ENCODE results near the gene TUT1.

TUT1 gene

DNA sequence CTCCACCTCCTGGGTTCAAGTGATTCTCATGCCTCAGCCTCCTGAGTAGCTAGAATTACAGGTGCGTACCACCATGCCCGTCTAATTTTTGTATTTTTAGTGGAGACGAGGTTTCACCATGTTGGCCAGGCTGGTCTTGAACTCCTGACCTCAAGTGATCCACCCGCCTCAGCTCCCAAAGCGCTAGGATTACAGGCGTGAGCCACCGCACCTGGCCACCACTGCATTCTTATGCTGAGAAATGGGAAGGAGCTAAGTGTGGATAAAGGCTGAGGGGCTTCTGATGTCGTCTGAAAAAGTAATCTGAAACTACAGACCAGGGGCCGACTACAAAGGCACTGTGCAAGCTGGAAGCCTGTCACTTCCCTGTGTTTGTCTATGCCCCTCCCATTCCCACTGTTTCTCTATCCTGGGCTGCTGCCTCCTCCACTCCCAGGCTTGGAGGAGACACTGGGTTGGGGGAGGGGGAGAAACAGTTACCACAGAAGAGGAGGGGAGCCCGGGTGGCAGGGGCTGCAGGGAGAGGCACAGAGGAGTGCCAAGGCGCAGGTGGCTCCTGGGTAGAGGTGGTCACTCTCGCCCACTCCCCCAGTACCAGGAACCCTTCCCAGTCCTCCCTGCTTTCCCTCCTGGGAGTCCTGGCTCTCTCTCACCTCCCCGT, 13.3 kb upstream of the TUT1 start:
- no peaks in the 10 kb centered on the region for H3K9me3 ChIP-seq (ENCODE audit: control insufficient read depth, low read length)
- H3K27ac ChIP-seq (ENCODE audit: low read depth, low read length, severe bottlenecking): no peak overlapping the region
- peaks cover 17% of the 10 kb centered on the region for H3K4me1 ChIP-seq (ENCODE audit: control insufficient read depth, insufficient read depth, low read length, poor library complexity, severe bottlenecking)
- H3K36me3 ChIP-seq (ENCODE audit: control insufficient read depth, insufficient read depth, low read length): peaks cover 38% of the 10 kb centered on the region
- no peak overlapping the region for H3K4me3 ChIP-seq (ENCODE audit: extremely low read depth, insufficient read depth, low read length, poor library complexity, severe bottlenecking)
- WGBS, 2 experiments (ENCODE audit: insufficient coverage in 2 of 2): 66 to 75% methylated on average over 9 of the region's 13 CpGs

DNA sequence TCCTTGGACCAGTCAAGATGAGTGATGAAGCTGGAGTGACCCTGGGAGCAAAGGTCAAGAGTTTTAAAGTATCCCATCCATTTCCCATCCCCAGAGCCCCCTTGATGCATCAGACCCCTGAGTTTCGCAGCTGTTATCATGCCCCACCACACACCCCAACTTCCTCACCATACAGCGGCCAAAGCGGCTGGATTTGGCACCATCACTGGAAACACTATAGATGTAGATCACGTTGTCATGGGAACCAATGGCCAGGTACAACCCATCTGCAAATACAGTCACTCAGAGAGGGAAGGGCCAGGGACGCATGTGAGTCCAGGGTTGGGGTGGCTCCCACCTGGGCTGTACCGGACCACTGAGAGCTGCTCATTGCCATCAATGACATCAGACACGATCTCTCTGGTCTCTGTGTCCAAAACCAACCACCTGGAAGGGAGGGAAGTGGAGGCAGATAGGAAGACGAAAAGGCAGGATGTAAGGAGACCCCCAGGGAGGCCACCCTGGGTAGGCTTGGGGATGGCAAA, 12.5 kb upstream of the TUT1 start:
- Histone ChIP-seq H3K4me3 (ENCODE audit: extremely low read depth, insufficient read depth, low read length, poor library complexity, severe bottlenecking) (no peak overlapping the region), H3K4me1 (ENCODE audit: control insufficient read depth, insufficient read depth, low read length, poor library complexity, severe bottlenecking) (peaks cover 20% of the 10 kb centered on the region), H3K27ac (ENCODE audit: low read depth, low read length, severe bottlenecking) (no peak overlapping the region), H3K36me3 (ENCODE audit: control insufficient read depth, insufficient read depth, low read length) (peaks cover 39% of the 10 kb centered on the region), H3K9me3 (ENCODE audit: control insufficient read depth, low read length) (no peaks in the 10 kb centered on the region)
- 95 to 98% methylated on average over 7 to 8 of the region's 8 CpGs for WGBS, 2 experiments (ENCODE audit: insufficient coverage in 2 of 2)

- H3K4me3 ChIP-seq (ENCODE audit: extremely low read depth, insufficient read depth, low read length, poor library complexity, severe bottlenecking): no peak overlapping the region
- H3K4me1 ChIP-seq (ENCODE audit: control insufficient read depth, insufficient read depth, low read length, poor library complexity, severe bottlenecking): peaks cover 26% of the 10 kb centered on the region
- no peak overlapping the region for H3K27ac ChIP-seq (ENCODE audit: low read depth, low read length, severe bottlenecking)
- WGBS, 2 experiments (ENCODE audit: insufficient coverage in 2 of 2): 67 to 71% methylated on average over 13 of the region's 13 CpGs
- no peaks in the 10 kb centered on the region for H3K9me3 ChIP-seq (ENCODE audit: control insufficient read depth, low read length)
- H3K36me3 ChIP-seq (ENCODE audit: control insufficient read depth, insufficient read depth, low read length): peaks cover 43% of the 10 kb centered on the region
Measured at GRCh38 chr11:62603072-62603408, 11.7 kb upstream of the TUT1 start.

DNA sequence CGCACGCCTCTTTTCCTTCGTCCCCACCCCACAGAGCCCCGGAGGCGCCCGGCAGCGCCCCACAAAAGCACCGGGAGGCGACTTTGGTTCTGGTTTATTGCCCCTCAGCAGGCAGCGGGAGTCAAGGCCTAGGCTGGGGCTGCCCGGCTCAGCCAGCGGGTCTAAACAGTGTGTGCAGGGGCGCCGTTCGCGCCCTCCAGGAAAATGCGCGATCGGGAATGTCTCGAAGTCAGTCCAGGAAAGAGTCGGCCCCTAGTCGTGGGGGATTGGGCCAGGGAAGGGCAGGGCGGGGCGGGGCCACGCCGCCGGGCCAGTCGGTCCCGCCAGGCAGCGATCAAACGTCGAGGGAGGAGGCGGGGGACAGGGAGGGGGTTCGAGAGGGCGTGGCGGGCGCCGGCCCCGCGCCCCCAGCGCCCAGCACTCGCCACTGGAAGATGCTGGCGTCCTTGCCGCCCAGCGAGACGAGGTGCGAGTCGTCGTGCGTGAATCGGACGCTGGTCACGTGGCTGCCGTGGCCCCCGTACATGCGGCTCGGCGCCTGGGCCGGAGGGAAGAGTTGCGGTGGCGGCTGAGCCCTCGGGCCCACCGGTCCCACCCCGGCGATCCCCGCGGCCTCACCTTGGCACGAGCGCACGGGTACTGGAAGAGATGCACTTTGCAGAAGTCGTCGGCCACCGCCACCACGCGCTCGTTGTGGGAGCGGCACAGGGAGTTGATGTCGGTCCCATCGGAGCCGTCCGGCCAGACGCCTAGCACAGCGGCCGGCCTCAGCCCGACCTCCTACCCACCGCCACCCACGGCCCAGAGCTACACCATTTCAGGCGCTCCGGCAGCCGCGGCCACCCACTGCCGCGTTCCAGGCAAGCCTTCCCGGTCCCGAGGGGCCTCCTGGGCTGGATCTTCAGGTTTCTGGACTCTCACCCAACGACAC, 11.1 kb upstream of the TUT1 start:
- Histone ChIP-seq H3K27ac (ENCODE audit: low read depth, low read length, severe bottlenecking) (peak overlapping the region; percentile 75), H3K36me3 (ENCODE audit: control insufficient read depth, insufficient read depth, low read length) (peaks cover 45% of the 10 kb centered on the region), H3K4me3 (ENCODE audit: extremely low read depth, insufficient read depth, low read length, poor library complexity, severe bottlenecking) (peak overlapping the region; percentile 100), H3K9me3 (ENCODE audit: control insufficient read depth, low read length) (no peaks in the 10 kb centered on the region), H3K4me1 (ENCODE audit: control insufficient read depth, insufficient read depth, low read length, poor library complexity, severe bottlenecking) (peaks cover 27% of the 10 kb centered on the region)
- WGBS, 2 experiments (ENCODE audit: insufficient coverage in 2 of 2): 9% methylated on average over 58 to 95 of the region's 96 CpGs

GRCh38 chr11:62601372-62602140, 10.2 kb upstream of the TUT1 start, which contains the start of gene MTA2:
TSS of gene MTA2 (minus strand) at chr11:62601865. CDS start at chr11:62601450, 415 bp downstream.
- Histone ChIP-seq H3K27ac (ENCODE audit: low read depth, low read length, severe bottlenecking) (peak within 1 kb of the TSS; percentile 87), H3K4me1 (ENCODE audit: control insufficient read depth, insufficient read depth, low read length, poor library complexity, severe bottlenecking) (peaks cover 27% of the 10 kb centered on the region), H3K36me3 (ENCODE audit: control insufficient read depth, insufficient read depth, low read length) (peaks cover 53% of the 10 kb centered on the region), H3K4me3 (ENCODE audit: extremely low read depth, insufficient read depth, low read length, poor library complexity, severe bottlenecking) (peak within 1 kb of the TSS; percentile 100), H3K9me3 (ENCODE audit: control insufficient read depth, low read length) (no peaks in the 10 kb centered on the region)
- WGBS, 2 experiments (ENCODE audit: insufficient coverage in 2 of 2): 0% methylated on average over 61 to 80 of the region's 83 CpGs

DNA sequence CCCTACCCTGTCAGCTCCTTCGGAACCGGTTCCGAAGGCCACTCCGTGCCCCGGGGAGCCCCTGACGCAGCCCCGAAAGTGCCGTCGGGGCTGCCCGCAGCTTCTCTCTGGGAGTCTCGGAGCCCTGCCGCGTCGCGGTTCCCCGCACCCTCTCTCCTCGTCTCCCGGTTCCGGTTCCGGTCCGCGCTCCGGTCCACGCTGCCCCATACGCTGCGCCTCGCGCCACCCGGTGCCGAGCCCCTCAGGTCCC, 9.7 kb upstream of the TUT1 start:
- WGBS, 2 experiments (ENCODE audit: insufficient coverage in 2 of 2): 0% methylated on average over 26 to 30 of the region's 30 CpGs
- Histone ChIP-seq H3K27ac (ENCODE audit: low read depth, low read length, severe bottlenecking) (peak overlapping the region; percentile 87), H3K4me1 (ENCODE audit: control insufficient read depth, insufficient read depth, low read length, poor library complexity, severe bottlenecking) (peaks cover 27% of the 10 kb centered on the region)

DNA sequence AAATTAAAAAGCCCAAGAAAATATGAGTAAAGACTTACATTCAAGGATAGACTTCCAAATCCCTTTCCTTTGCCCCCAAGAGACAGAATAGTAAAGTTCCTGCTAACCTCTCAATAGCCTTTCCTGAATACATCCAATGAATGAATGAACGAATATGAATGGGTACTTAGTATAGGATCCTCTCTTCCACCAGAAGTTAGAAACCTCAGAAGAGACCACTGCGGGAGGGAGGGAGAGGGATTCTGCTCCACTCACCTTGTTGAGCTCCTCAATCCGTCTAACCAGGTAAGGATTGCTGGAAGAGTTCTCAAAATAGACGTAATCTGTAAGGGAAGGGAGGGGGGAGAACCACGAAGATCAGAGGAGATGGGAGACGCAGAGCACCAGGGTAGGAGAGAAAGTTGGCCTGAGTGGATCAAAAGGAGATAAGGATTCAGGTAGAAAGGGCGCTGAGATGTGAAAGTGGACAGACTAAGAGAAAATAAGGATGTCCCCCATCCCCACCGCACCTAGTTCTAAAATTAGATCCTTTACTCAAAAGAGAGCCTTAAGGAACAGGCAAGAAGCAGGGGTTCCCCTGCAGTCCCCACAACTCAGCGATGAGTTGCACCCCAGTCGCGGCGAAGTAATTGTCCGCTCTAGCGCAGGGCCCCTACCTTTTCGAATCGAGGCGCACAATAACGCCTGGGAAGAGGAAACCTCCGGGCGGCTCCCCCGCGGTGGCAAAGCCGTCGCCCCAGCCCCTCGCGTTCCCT, 9.2 kb upstream of the TUT1 start:
- H3K27ac ChIP-seq (ENCODE audit: low read depth, low read length, severe bottlenecking): peak overlapping the region; percentile 87
- peaks cover 27% of the 10 kb centered on the region for H3K4me1 ChIP-seq (ENCODE audit: control insufficient read depth, insufficient read depth, low read length, poor library complexity, severe bottlenecking)
- H3K9me3 ChIP-seq (ENCODE audit: control insufficient read depth, low read length): no peaks in the 10 kb centered on the region
- peaks cover 55% of the 10 kb centered on the region for H3K36me3 ChIP-seq (ENCODE audit: control insufficient read depth, insufficient read depth, low read length)
- H3K4me3 ChIP-seq (ENCODE audit: extremely low read depth, insufficient read depth, low read length, poor library complexity, severe bottlenecking): peak overlapping the region; percentile 100
- WGBS, 2 experiments (ENCODE audit: insufficient coverage in 2 of 2): 0% methylated on average over 22 to 23 of the region's 26 CpGs

More for the DNA sequence above, 9.7 kb upstream of the TUT1 start:
- peak overlapping the region; percentile 100 for H3K4me3 ChIP-seq (ENCODE audit: extremely low read depth, insufficient read depth, low read length, poor library complexity, severe bottlenecking)
- no peaks in the 10 kb centered on the region for H3K9me3 ChIP-seq (ENCODE audit: control insufficient read depth, low read length)
- H3K36me3 ChIP-seq (ENCODE audit: control insufficient read depth, insufficient read depth, low read length): peaks cover 55% of the 10 kb centered on the region

- Histone ChIP-seq H3K9me3 (ENCODE audit: control insufficient read depth, low read length) (no peaks in the 10 kb centered on the region), H3K27ac (ENCODE audit: low read depth, low read length, severe bottlenecking) (no peak overlapping the region), H3K36me3 (ENCODE audit: control insufficient read depth, insufficient read depth, low read length) (peaks cover 56% of the 10 kb centered on the region), H3K4me1 (ENCODE audit: control insufficient read depth, insufficient read depth, low read length, poor library complexity, severe bottlenecking) (peaks cover 23% of the 10 kb centered on the region), H3K4me3 (ENCODE audit: extremely low read depth, insufficient read depth, low read length, poor library complexity, severe bottlenecking) (peak overlapping the region; percentile 100)
- WGBS, 2 experiments (ENCODE audit: insufficient coverage in 2 of 2): 58 to 70% methylated on average over 2 of the region's 5 CpGs
Measured at GRCh38 chr11:62599901-62600300, 8.6 kb upstream of the TUT1 start.

- peaks cover 16% of the 10 kb centered on the region for H3K4me1 ChIP-seq (ENCODE audit: control insufficient read depth, insufficient read depth, low read length, poor library complexity, severe bottlenecking)
- peak overlapping the region; percentile 45 for H3K27ac ChIP-seq (ENCODE audit: low read depth, low read length, severe bottlenecking)
- H3K9me3 ChIP-seq (ENCODE audit: control insufficient read depth, low read length): no peaks in the 10 kb centered on the region
- peak overlapping the region; percentile 100 for H3K4me3 ChIP-seq (ENCODE audit: extremely low read depth, insufficient read depth, low read length, poor library complexity, severe bottlenecking)
- peaks cover 63% of the 10 kb centered on the region for H3K36me3 ChIP-seq (ENCODE audit: control insufficient read depth, insufficient read depth, low read length)
- 0 to 80% methylated on average over 1 to 2 of the region's 7 CpGs for WGBS, 2 experiments (ENCODE audit: insufficient coverage in 2 of 2)
Measured at GRCh38 chr11:62599069-62599696, 7.9 kb upstream of the TUT1 start.
